GM23338 (cell line): ENCODE results near the gene XDH. TPM values are rescaled to one million over a fixed set of nuclear protein-coding genes. Genes with fewer than 3 reads are reported as not detected.

Source experiments
- ATAC-seq: fragments of 200-7000 bp; cut with Tn5 transposase; 3 replicates; pipeline ENCODE4 v1.9.1; 2020
- DNase-seq: peaks from one replicate; pipeline ENCODE4 v3.0.0-alpha.2; 2015; ENCODE audit warnings: low spot score
- H2AFZ ChIP-seq: fragments of 200-600 bp; sonication (generic); 2 replicates; pipeline ENCODE4 v1.8.0; 2016; ENCODE audit warnings: antibody characterized with exemption, mild to moderate bottlenecking, moderate library complexity
- H3F3A ChIP-seq: fragments of 200-600 bp; sonication (generic); replicated peaks from 2 replicates; pipeline ENCODE4 v1.8.0; 2017; ENCODE audit warnings: antibody characterized with exemption, mixed run types, low read depth
- H3K27ac ChIP-seq: fragments of 200-600 bp; sonication (generic); 2 replicates; pipeline ENCODE4 v1.6.1; 2016; ENCODE audit warnings: low read depth
- H3K27me3 ChIP-seq: fragments of 200-600 bp; sonication (generic); 2 replicates; pipeline ENCODE4 v1.8.0; 2016; ENCODE audit warnings: mild to moderate bottlenecking, mixed run types, moderate library complexity; ENCODE audit not compliant: insufficient read depth
- H3K36me3 ChIP-seq: fragments of 200-600 bp; sonication (generic); 2 replicates; pipeline ENCODE4 v1.8.0; 2016; ENCODE audit warnings: mild to moderate bottlenecking; ENCODE audit not compliant: insufficient read depth
- H3K4me1 ChIP-seq: fragments of 200-600 bp; sonication (generic); 2 replicates; pipeline ENCODE4 v1.8.0; 2016; ENCODE audit warnings: mild to moderate bottlenecking, moderate library complexity; ENCODE audit not compliant: insufficient read depth
- H3K4me2 ChIP-seq: fragments of 200-600 bp; sonication (generic); 2 replicates; pipeline ENCODE4 v1.7.1; 2017; ENCODE audit warnings: mixed run types
- H3K4me3 ChIP-seq: fragments of 200-600 bp; sonication (generic); 2 replicates; pipeline ENCODE4 v1.6.1; 2016; ENCODE audit warnings: mixed run types
- H3K79me2 ChIP-seq: fragments of 200-600 bp; sonication (generic); replicated peaks from 2 replicates; pipeline ENCODE4 v1.8.0; 2017; ENCODE audit warnings: mild to moderate bottlenecking; ENCODE audit not compliant: insufficient read depth
- H3K9me2 ChIP-seq: fragments of 200-600 bp; sonication (generic); 2 replicates; pipeline ENCODE4 v1.8.0; 2017; ENCODE audit not compliant: insufficient read depth
- H4K20me1 ChIP-seq: fragments of 200-600 bp; sonication (generic); replicated peaks from 2 replicates; pipeline ENCODE4 v1.8.0; 2017; ENCODE audit warnings: mild to moderate bottlenecking; ENCODE audit not compliant: insufficient read depth
- H3K27ac Mint-ChIP-seq: 2 replicates; pipeline ENCODE4 v1.8.0; 2020; ENCODE audit warnings: inconsistent platforms, mild to moderate bottlenecking, moderate library complexity, mixed read lengths
- H3K27me3 Mint-ChIP-seq: 3 replicates; pipeline ENCODE4 v1.8.0; 2022; ENCODE audit warnings: low read depth, mild to moderate bottlenecking, moderate library complexity, mixed read lengths, inconsistent platforms; ENCODE audit not compliant: insufficient read depth, poor library complexity
- H3K36me3 Mint-ChIP-seq: 3 replicates; pipeline ENCODE4 v1.8.0; 2021; ENCODE audit warnings: low read depth, mild to moderate bottlenecking, inconsistent platforms, moderate library complexity, mixed read lengths
- H3K4me1 Mint-ChIP-seq: 3 replicates; pipeline ENCODE4 v1.8.0; 2020; ENCODE audit warnings: mild to moderate bottlenecking, inconsistent platforms, mixed read lengths
- H3K4me3 Mint-ChIP-seq: 3 replicates; pipeline ENCODE4 v1.8.0; 2021; ENCODE audit warnings: moderate library complexity, mild to moderate bottlenecking, inconsistent platforms, mixed read lengths
- H3K9me3 Mint-ChIP-seq: 3 replicates; pipeline ENCODE4 v1.8.0; 2020; ENCODE audit warnings: moderate library complexity, mild to moderate bottlenecking, inconsistent platforms, mixed read lengths
- CREB1 ChIP-seq: fragments of 250-450 bp; sonication (Bioruptor Pico); IDR thresholded peaks from 2 replicates; pipeline ENCODE4 v1.5.0; 2020; ENCODE audit warnings: low read depth, mild to moderate bottlenecking, moderate library complexity
- CTCF ChIP-seq, 2 experiments: fragments of 200-600 bp in 1 of 2; sonication (generic) in 1 of 2; conservative IDR thresholded peaks; 2 replicates each; pipeline versions ENCODE4 v1.5.1 to v1.6.1; 2016 to 2017; ENCODE audit warnings: antibody characterized with exemption in 2 of 2, low read depth in 2 of 2, mild to moderate bottlenecking in 2 of 2, moderate library complexity in 1 of 2
- ETS1 ChIP-seq: IDR thresholded peaks from 2 replicates; pipeline ENCODE4 v1.6.1; 2016; ENCODE audit warnings: antibody characterized with exemption
- EZH2 ChIP-seq: fragments of 200-600 bp; sonication (generic); IDR thresholded peaks from one replicate; pipeline ENCODE4 v1.8.0; 2017; ENCODE audit warnings: antibody characterized with exemption, mild to moderate bottlenecking, low read depth; ENCODE audit not compliant: unreplicated experiment
- EZH2phosphoT487 ChIP-seq: fragments of 200-600 bp; sonication (generic); IDR thresholded peaks from one replicate; pipeline ENCODE4 v1.8.1; 2018; ENCODE audit warnings: antibody characterized with exemption; ENCODE audit not compliant: unreplicated experiment
- JUNB ChIP-seq: IDR thresholded peaks from one replicate; pipeline ENCODE4 v1.6.1; 2016; ENCODE audit warnings: antibody characterized with exemption; ENCODE audit not compliant: unreplicated experiment
- NANOG ChIP-seq: IDR thresholded peaks from 2 replicates; pipeline ENCODE4 v1.6.1; 2016; ENCODE audit warnings: antibody characterized with exemption, borderline replicate concordance
- POLR2AphosphoS5 ChIP-seq: IDR thresholded peaks from 2 replicates; pipeline ENCODE4 v1.6.1; 2016; ENCODE audit warnings: antibody characterized with exemption, low read depth
- REST ChIP-seq: IDR thresholded peaks from one replicate; pipeline ENCODE4 v1.6.1; 2018; ENCODE audit warnings: antibody characterized with exemption; ENCODE audit not compliant: unreplicated experiment
- STAT1 ChIP-seq: IDR thresholded peaks from one replicate; pipeline ENCODE4 v1.6.1; 2016; ENCODE audit warnings: antibody characterized with exemption; ENCODE audit not compliant: unreplicated experiment
- ZNF114 ChIP-seq: fragments of 250-450 bp; sonication (Bioruptor Pico); IDR thresholded peaks from 2 replicates; pipeline ENCODE4 v1.5.0; 2020; ENCODE audit warnings: mild to moderate bottlenecking, moderate library complexity
- ZNF331 ChIP-seq: fragments of 250-450 bp; sonication (Bioruptor Pico); IDR thresholded peaks from 2 replicates; pipeline ENCODE4 v1.5.0; 2020; ENCODE audit warnings: low read depth, mild to moderate bottlenecking, moderate library complexity
- polyA plus RNA-seq: library from polyadenylated mRNA; unstranded; fragments of >200 nt; fragmentation: Nextera tagmentation; extraction: Ambion mirVana; gene quantifications from 2 replicates; pipeline ENCODE4 v1.2.1, GENCODE V29; 2016
- total RNA-seq: library from RNA; depleted of rRNA; stranded (reverse); fragments of >200 nt; shearing (Covaris generic); gene quantifications from 2 replicates; pipeline ENCODE4 v1.2.3, GENCODE V29; 2014
- TF ChIP-seq, protein P1 (sequence below): fragments of 250-450 bp; sonication (Bioruptor Pico); IDR thresholded peaks from 2 replicates; pipeline ENCODE4 v1.5.0; 2020; ENCODE audit warnings: mild to moderate bottlenecking, moderate library complexity

The XDH gene
- total and polyA plus RNA-seq, 2 experiments from 2014 or later = 0.55 to 0.87 TPM

- H3K36me3 ChIP-seq = no peaks in the 10 kb centered on the region
- TF ChIP-seq CTCF (conservative IDR thresholded peaks at IDR 0.05; ENCODE audit: low read depth in 2 of 2) = no peak
- TF ChIP-seq REST = no peak
- TF ChIP-seq CREB1 (CRISPR knock-in tag) = no peak
- no peak for TF ChIP-seq STAT1
- TF ChIP-seq EZH2phosphoT487 = no peak
- TF ChIP-seq JUNB = no peak
- TF ChIP-seq ETS1 = no peak
- TF ChIP-seq POLR2AphosphoS5 = no peak
- no peak; the same call in 1 of the 2 replicates for TF ChIP-seq ZNF114
- TF ChIP-seq, protein P1, sequence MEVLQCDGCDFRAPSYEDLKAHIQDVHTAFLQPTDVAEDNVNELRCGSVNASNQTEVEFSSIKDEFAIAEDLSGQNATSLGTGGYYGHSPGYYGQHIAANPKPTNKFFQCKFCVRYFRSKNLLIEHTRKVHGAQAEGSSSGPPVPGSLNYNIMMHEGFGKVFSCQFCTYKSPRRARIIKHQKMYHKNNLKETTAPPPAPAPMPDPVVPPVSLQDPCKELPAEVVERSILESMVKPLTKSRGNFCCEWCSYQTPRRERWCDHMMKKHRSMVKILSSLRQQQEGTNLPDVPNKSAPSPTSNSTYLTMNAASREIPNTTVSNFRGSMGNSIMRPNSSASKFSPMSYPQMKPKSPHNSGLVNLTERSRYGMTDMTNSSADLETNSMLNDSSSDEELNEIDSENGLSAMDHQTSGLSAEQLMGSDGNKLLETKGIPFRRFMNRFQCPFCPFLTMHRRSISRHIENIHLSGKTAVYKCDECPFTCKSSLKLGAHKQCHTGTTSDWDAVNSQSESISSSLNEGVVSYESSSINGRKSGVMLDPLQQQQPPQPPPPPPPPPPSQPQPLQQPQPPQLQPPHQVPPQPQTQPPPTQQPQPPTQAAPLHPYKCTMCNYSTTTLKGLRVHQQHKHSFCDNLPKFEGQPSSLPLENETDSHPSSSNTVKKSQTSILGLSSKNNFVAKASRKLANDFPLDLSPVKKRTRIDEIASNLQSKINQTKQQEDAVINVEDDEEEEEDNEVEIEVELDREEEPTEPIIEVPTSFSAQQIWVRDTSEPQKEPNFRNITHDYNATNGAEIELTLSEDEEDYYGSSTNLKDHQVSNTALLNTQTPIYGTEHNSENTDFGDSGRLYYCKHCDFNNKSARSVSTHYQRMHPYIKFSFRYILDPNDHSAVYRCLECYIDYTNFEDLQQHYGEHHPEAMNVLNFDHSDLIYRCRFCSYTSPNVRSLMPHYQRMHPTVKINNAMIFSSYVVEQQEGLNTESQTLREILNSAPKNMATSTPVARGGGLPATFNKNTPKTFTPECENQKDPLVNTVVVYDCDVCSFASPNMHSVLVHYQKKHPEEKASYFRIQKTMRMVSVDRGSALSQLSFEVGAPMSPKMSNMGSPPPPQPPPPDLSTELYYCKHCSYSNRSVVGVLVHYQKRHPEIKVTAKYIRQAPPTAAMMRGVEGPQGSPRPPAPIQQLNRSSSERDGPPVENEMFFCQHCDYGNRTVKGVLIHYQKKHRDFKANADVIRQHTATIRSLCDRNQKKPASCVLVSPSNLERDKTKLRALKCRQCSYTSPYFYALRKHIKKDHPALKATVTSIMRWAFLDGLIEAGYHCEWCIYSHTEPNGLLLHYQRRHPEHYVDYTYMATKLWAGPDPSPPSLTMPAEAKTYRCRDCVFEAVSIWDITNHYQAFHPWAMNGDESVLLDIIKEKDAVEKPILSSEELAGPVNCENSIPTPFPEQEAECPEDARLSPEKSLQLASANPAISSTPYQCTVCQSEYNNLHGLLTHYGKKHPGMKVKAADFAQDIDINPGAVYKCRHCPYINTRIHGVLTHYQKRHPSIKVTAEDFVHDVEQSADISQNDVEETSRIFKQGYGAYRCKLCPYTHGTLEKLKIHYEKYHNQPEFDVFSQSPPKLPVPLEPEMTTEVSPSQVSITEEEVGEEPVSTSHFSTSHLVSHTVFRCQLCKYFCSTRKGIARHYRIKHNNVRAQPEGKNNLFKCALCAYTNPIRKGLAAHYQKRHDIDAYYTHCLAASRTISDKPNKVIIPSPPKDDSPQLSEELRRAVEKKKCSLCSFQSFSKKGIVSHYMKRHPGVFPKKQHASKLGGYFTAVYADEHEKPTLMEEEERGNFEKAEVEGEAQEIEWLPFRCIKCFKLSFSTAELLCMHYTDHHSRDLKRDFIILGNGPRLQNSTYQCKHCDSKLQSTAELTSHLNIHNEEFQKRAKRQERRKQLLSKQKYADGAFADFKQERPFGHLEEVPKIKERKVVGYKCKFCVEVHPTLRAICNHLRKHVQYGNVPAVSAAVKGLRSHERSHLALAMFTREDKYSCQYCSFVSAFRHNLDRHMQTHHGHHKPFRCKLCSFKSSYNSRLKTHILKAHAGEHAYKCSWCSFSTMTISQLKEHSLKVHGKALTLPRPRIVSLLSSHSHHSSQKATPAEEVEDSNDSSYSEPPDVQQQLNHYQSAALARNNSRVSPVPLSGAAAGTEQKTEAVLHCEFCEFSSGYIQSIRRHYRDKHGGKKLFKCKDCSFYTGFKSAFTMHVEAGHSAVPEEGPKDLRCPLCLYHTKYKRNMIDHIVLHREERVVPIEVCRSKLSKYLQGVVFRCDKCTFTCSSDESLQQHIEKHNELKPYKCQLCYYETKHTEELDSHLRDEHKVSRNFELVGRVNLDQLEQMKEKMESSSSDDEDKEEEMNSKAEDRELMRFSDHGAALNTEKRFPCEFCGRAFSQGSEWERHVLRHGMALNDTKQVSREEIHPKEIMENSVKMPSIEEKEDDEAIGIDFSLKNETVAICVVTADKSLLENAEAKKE (CRISPR knock-in tag) = no peak
- TF ChIP-seq EZH2 = no peak
- TF ChIP-seq NANOG = no peak
- TF ChIP-seq ZNF331 (CRISPR knock-in tag) = no peak
- no peaks in the 10 kb centered on the region for H4K20me1 ChIP-seq
- H2AFZ ChIP-seq = no peak overlapping the region
- Mint-ChIP-seq H3K27ac (no peak overlapping the region), H3K9me3 (no peaks in the 10 kb centered on the region), H3K27me3 (peaks cover 7% of the 10 kb centered on the region), H3K36me3 (no peaks in the 10 kb centered on the region), H3K4me1 (peaks cover 9% of the 10 kb centered on the region), H3K4me3 (no peak overlapping the region)
- H3K9me2 ChIP-seq = no peaks in the 10 kb centered on the region
- H3K27ac ChIP-seq = no peak overlapping the region
- no peaks in the 10 kb centered on the region for H3K4me1 ChIP-seq
- no peak for DNase-seq
- H3F3A ChIP-seq = no peaks in the 10 kb centered on the region
- no peaks in the 10 kb centered on the region for H3K27me3 ChIP-seq
- H3K4me3 ChIP-seq = no peak overlapping the region
- H3K79me2 ChIP-seq = no peaks in the 10 kb centered on the region
- ATAC-seq = no peak
- H3K4me2 ChIP-seq = no peak overlapping the region
Observed at GRCh38 chr2:31333046-31333445, 81.5 kb downstream of the XDH start.
